Measurements from ENCODE around the gene RPL28.

The RPL28 gene

DNA sequence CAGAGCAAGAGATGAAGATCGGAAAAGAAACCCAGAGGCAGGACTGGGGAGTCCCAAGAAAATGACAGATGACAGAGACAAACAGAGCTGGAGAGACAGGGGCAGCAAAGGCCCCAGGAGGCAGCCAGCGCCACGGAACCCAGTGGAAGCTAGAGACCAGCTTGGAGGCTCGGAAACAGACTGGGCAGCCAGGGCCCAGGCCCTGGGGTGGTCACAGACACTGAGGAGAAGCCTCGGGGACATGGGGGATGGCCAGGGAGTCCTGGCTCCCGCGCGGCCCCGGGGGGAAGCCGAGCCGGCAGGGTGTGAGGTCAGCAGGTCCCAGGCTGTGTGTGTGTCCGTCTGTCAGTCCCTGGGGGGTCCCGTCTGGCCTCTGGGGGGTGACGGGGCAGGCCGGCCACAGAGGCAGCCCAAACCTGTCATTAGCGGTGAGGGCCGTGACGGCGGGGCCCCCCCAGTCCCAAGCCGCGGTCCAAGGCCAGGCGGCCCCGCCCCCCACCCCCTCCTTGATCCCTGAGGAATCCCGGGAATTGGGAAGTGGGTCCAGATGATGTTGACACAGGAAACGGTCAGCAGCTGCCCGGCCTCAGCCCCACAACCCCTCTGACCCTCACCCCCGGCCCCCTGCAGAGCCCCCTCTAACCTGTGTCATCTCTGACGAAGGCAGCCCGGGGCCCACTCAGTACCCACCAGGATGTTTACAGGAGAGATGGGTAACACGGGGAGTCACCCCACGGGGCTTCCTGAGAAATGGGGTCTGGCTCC lies 11.6 kb upstream of the RPL28 start:
- DNase-seq, result no peak

DNA sequence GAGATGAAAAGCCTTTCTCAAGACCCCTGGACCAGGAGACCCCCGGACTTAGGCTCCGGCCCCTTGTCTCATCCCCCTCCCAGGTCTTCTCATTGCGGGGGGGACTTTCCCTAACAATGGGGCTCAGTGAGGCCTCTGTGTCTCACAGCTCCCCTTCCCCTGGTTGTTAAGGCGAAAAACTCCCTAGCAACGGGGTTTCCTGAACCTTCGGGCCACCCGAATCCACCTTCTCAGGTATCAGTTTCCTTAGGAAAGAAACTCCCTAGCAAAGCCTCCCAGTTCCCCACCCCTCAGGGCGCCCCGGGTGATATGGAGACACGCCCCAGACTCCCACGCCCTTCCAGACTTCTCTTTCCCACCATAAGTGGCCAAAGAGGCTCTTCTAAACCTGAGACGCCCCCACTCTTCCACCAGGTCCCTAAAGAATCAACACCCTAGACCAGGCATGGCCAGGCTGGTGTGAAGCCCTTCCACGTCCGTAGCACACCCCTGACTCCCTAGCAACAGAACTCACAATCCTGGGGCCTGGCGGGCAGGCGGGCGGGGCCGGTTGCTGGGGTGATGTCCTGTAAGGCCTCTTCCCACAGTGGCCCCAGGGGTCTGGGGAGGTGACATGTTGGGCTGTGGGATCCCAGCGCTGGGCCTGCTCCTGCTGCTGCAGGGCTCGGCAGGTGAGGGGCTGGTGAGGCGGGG lies 9.3 kb upstream of the RPL28 start, which contains the start of gene TMEM190:
TMEM190 (plus strand) TSS at position 586 of the 693 bp plus-strand sequence; CDS start at position 614, 28 bp downstream.
- no peak for DNase-seq

DNA sequence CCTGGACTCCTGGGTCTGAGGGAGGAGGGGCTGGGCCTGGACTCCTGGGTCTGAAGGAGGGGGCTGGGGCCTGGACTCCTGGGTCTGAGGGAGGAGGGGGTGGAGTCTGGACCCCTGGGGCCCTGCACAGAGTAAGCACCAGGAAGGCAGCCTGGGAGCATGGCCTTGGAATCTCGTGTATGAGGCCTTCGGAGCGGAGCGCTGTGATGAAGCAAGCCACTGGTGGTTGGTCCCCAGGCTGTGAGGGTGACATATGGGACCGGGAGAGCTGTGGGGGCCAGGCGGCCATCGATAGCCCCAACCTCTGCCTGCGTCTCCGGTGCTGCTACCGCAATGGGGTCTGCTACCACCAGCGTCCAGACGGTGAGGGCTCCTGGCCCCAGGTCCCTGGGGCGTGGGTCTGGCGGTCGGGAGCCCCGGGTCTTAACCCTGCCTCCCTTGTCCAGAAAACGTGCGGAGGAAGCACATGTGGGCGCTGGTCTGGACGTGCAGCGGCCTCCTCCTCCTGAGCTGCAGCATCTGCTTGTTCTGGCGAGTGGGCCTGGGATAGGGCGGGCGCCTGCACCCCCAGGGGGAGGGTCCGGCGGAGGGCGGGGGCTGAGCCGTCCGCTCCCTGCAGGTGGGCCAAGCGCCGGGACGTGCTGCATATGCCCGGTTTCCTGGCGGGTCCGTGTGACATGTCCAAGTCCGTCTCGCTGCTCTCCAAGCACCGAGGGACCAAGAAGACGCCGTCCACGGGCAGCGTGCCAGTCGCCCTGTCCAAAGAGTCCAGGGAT lies 8.2 kb upstream of the RPL28 start:
- DNase-seq, result no peak

DNA sequence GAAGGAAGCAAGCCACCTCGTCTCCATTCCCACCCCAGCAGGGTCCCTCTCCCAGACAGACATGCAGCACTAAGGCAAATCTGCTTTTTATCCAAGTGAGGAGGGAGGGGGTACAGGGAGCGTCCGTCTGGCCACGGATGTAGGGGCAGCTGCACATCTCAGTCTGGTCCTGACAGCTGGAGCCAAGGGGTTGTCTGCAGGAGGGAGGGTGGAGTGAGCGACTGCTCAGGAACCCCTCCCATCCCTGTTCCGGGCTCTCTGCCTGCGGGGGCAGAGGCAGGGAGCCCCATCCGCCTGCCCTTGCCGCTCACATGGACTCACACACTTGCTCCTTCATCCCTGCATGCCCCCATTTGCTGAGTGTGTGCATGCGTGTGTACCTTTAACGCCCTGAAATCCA lies 6.6 kb upstream of the RPL28 start:
- no peak for DNase-seq

DNA sequence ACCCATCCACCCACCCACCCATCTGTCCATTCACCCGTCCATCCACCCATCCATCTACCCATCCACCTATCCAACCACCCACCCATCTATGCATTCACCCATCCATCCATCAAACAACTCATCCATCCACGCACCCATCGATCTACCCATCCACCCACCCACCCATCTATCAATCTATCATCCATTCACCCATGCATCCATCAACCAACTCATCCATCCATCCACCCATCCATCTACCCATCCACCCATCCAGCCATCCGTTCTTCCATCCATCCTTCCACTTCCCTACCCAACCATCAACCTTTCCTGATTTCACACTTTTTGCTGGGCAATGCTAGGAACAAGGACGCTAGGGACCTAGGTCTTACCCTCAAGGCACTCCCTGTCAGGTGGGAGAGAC lies 3.7 kb upstream of the RPL28 start:
- DNase-seq, result no peak

DNA sequence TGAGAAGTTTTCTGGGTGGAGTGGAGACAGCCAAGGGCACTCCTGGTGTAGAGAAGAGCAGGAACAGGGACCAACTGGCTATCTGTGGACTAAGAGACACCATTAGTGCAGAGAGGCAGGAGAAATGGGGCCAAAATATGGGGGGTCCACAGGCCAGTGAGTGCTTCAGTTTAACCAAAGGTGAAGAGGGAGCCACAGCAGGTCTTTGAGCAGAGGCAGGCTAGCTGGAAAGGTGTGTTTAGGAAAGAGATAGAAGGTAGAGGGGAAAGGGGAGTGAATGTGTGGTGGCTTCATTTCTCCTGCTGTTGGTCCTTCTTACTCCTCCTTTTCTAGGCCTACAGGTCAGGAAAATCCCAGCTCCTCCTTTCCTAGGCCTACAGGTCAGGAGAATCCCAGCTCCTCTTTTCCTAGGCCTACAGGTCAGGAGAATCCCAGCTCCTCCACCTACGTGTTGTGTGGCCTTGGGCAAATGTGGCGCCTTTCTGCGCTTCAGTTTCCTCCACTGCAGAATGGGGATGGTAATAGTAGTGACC lies 3.1 kb upstream of the RPL28 start:
- DNase-seq, result no peak

DNA sequence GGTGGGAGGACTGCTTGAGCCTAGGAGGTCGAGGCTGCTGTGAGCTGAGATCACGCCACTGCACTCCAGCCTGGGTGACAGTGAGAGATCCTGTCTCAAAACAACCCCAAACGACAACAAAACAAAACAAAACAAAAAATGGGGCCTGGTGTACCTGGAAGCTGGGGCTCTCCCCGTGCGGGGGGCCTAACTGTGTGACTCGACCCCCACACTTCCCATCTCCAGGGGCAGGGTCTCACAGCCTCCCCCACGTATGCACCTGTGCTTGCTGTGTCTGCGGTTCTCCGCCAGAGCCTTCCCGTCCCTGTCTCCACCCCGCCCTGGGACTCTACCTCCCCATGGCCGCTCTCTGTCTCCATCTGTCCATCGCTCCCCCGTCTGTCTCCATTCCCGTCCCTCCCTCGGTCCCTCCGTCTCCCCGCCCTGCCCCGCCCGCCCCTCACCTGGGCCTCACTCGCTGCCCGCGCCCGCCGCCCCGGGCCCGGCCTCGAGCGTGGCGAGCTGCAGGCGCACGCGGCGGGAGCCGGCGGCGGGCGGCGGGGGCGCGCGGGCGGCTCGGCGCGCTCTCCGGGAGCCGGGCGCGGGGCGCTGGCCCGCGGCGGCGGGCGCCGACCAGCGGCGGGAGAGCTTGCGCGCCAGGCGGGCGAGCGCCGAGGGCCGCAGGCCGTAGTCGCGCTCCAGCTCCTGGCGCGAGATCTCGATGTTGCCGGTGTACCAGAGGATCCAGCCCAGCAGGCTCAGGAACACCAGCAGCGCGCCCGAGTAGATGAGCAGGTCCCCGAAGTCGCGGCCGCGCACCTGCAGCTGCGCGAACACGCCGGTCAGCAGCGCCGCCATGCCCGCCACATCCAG lies 2.2 kb upstream of the RPL28 start:
- no peak for DNase-seq

DNA sequence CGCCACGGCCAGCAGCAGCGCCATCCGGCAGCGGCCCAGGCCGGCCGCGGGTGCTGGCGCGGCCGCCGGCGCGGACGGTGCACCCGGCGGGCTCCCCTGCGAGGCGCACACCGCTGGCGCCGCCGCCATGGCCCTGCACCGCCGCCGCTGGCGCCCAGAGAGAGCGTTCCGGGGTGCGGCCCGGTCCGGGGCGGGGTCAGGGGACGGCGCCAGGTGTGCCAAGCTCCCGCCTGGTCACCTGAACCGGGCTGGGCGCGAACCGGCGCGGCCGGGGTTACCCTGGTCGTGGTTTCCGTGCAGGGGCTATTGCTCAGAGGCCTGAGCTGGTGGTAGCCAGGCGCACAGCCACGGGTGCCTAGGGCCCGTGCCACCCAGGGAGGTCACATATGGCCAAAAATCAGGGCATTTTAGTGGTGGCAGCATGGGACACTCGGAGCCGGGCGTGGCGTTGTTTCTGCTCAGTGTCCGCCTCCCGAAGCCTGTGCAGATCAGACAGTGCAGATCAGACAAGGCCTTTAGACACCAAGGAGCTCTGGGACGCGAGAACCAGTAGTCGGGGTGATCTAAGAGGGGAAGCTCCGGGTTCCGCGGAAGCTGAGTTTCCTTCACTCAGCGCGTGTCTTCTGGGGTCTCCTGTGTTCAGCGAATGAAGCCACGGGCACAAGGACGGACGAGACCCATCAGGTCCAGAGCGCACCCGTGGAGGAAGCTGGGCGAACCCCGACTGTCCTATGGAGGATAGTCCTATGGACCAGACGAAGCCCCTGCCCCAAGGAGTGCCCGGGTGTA lies 1.4 kb upstream of the RPL28 start, which contains the start of gene TMEM238:
TMEM238 (minus strand) TSS at position 162 of the 789 bp plus-strand sequence; CDS start at position 129, 33 bp downstream.
- peak; percentile 26 for DNase-seq

DNA sequence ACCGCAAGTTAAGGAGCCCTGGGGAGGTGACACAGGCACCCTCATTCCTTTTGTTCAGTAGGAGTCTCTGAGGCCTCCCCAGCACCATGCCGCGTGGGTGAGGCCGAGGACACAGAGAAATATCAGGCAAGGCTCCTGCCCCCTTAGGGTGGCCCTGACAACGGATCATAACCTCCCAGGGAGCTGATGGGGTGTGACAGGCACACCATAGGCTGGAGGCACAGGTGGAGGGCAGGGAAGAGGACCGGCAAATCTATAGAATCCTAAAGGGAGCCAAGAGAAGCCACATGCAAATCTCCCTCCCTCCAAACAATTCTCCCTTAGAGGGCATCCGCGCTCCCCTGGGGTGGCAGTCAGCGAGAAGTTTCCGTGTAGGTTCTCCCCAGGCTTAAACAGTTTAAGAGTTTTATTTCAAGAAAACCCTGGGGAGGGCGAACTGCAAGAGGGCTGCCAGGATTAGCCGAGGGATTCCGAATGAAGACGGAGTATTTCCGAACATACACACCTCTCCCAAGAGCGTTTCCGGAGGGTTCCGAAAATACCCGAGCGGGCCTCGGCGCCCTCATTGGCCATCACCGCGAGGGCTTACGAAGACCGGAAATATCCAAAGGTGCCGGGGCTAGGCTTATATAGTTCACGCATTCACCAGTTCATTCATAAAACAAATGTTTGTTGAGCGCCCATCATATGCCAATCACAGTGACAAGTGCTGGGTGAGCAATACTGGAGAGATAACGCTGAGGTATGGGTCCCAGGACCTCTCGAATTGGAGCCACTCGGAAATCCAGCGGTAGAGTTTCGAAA lies 610 bp upstream of the RPL28 start:
- peak; percentile 97 for DNase-seq

DNA sequence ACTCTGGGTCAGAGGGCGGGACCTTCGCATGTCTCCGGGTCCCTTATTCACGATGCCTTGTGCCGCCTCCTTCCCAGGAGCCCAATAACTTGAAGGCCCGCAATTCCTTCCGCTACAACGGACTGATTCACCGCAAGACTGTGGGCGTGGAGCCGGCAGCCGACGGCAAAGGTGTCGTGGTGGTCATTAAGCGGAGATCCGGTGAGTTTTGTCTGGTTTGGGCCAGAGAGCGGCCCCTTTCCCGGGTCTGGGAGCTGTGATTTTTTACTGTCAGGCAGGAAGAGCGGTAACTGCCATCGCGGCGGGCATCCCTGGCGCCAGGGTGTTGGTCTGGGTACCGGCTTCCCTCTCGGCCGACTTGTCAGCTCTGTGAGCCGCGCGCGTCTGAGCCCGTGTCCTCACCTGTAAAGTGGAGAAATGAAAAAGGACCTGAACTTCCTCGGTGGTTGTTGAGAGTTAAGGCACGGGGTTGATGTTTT lies 800 bp downstream of the RPL28 start:
- DNase-seq, result no peak

DNA sequence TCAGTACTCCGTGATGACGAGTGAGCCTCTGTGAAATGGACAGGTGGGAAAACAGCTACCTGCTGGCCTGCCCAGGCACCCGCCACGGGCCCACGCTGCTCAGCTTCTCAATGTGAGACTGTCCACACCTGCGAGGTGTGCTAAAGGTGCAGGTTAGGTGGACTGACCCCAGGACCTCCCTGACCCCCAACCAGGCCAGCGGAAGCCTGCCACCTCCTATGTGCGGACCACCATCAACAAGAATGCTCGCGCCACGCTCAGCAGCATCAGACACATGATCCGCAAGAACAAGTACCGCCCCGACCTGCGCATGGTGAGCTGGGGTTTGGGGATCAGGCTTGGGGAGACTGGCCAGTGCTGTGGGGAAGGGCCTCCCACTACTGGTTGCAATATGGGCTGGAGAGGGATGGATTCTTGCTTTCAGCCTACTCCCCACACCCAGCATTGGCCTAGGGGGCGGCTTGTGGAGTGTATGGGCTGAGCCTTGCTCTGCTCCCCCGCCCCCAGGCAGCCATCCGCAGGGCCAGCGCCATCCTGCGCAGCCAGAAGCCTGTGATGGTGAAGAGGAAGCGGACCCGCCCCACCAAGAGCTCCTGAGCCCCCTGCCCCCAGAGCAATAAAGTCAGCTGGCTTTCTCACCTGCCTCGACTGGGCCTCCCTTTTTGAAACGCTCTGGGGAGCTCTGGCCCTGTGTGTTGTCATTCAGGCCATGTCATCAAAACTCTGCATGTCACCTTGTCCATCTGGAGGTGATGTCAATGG lies 2.2 kb downstream of the RPL28 start:
- no peak for DNase-seq

DNA sequence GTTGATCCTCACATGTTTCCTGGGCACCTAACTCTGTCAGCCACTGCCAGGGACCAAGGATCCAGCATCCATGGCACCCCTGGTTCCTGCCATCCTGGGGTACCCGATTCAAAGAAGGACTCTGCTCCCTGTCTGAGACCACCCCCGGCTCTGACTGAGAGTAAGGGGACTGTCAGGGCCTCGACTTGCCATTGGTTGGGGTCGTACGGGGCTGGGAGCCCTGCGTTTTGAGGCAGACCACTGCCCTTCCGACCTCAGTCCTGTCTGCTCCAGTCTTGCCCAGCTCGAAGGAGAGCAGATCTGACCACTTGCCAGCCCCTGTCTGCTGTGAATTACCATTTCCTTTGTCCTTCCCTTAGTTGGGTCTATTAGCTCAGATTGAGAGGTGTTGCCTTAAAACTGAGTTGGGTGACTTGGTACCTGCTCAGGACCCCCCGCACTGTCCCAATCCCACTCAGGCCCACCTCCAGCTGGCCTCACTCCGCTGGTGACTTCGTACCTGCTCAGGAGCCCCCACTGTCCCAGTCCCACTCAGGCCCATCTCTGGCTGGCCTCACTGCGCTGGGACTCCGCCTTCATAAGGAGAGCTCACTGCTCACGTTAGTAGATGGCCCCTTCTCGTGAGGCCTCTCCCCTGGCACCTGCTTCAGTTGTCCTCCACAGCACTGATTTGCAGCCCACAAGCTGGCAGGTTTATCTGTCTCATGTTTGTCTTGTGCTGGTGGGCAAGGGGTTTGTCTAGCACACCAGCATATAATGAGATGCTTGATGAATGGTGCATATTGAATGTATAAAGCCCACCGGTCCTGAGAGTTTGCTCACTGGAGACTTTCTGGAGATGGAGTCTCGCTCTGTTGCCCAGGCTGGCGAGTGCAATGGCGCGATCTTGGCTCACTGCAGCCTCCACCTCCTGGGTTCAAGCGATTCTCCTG lies 3.9 kb downstream of the RPL28 start:
- DNase-seq, result no peak

DNA sequence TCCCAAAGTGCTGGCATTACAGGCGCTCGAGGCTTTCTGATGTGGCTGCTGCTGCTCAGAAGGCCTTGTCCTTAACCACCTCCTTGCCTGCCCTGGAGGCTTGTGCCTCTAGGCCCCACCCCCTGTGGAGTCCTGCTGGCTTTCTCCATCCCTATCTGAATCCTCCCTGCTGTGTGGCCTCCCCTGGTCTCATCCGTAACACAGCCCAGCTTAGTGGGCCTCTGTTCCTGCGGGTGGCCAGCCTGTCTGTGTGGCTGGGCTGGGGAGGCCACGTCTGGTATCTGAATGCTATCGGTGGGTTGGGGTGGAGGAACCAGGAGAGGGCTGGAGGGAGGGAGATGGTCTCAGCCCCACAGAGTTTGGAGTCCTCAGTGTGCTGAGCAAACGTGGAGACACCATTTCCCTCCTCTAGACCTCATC lies 4.7 kb downstream of the RPL28 start:
- no peak for DNase-seq

DNA sequence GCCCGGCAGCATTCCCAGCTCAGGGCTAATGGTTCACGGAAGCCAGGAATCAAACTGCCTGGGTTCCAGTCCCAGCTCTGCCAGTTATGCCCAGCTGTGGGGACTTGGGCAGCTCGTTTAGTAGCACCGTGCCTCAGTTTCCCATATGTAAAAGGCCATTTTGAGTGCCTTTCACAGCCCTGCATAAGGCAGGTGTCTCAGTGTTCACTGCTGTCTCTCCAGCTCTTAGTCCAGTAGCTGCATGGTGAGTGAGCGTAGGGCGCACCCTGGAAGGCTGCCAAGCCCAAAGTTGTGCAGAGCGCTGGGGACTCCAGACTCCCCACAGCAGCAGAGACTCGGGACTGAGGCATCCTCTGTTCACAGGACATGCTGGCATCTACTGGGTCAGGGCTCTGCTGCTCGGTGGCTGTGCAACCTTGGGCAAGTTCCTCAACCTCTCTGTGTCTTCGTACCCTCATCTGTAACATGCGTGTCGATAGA lies 5.5 kb downstream of the RPL28 start:
- no peak for DNase-seq

DNA sequence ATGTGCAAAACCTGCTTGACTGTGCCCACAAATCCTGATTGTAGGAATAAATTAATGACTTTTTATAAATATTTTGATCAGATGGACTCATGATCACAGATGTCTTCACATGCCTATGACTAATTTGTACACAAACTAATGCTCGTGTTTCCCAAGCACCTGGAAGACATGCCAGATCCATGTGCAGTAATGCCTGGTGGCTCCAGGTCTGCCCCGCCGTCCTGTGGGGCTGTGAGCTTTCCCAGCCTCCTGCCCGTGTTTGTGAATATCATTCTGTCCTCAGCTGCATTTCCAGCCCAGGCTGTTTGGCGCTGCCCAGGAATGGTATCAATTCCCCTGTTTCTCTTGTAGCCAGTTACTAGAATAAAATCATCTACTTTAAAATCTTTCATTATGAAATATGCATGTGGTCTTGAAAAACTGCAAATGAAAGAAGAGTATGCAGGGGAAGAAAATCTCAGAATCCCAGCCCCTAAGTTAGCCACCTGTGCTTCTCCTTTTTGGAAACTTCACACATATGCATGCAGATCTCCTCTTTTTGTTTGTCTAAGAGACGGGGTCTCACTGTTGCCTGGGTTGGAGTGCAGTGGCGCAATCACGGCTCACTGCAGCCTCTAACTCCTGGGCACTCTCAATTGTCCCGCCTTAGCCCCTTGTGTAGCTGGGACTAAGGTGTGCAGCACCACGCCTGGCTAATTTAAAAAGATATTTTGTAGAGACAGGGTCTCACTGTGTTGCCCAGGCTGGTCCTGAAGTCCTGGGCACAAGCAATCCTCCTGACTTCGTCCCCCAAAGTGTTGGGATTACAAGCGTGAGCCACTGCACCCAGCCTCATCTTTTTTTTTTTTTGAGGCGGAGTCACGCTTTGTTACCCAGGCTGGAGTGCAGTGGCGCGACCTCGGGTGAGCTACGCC lies 6.2 kb downstream of the RPL28 start:
- no peak for DNase-seq

DNA sequence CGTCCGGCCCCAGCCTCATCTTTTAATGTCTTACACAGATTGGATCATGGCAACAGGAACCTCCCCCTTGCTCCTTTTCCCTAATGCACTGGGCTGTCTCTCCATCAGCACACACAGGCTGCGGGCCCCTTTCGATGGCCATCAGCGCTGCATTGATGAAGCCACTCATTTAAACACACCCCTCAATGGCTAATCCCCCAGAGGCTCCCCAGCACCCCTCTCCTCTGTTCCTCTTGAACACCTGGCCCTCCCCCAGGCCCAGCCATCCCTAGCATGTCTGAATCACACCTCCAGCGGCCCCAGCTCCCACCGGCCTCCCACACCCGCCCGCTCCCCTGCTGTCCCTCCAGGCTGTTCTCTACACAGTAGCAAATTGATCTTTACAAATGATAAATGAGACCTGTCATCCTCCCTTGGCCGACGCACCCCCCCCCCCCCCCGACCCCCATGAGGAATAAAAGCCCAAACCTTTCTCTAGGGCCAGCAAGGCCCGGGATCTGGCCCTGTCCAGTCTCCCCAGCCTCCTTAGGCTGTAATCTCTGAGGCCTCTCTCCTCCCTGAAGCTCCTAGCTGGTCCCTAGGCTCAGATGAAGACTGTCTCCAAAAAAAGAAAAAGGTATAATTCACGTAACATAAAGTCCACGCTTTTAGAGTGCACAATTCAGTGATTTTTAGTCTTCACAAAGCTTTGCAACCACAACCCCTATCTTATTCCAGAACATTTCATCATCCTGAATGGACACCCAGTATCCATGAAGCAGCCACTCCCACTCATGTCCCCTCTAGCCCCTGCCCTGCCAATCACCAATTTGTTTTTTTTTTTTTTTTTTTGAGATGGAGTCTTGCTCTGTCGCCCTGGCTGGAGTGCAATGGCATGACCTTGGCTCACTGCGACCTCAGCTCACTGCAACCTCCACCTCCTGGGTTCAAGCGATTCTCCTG lies 7.4 kb downstream of the RPL28 start:
- no peak for DNase-seq
